H9 (cell line): ENCODE measurements around the gene TMPRSS7. TPM values are rescaled to one million over a fixed set of nuclear protein-coding genes. Genes with fewer than 3 reads are reported as not detected.

Experiments
- DNase-seq: peaks from one replicate; pipeline ENCODE4 v3.0.0-alpha.2; 2017
- H2AFZ ChIP-seq: one replicate; pipeline ENCODE4 v1.6.1; 2013; ENCODE audit warnings: mild to moderate bottlenecking, low read length, control low read depth, moderate library complexity
- H2AK5ac ChIP-seq: 2 replicates; pipeline ENCODE4 v1.6.1; 2013; ENCODE audit warnings: low read length, control low read depth, mixed read lengths; ENCODE audit not compliant: insufficient read length
- H2BK120ac ChIP-seq: one replicate; pipeline ENCODE4 v1.6.1; 2013; ENCODE audit warnings: low read depth, mild to moderate bottlenecking, low read length, control low read depth, inconsistent platforms; ENCODE audit not compliant: poor library complexity, severe bottlenecking
- H2BK12ac ChIP-seq: 2 replicates; pipeline ENCODE4 v1.6.1; 2013; ENCODE audit warnings: low read length, control low read depth, mixed read lengths, low read depth; ENCODE audit not compliant: insufficient read length
- H2BK15ac ChIP-seq: 2 replicates; pipeline ENCODE4 v1.6.1; 2013; ENCODE audit warnings: low read depth, low read length, control low read depth
- H2BK20ac ChIP-seq: one replicate; pipeline ENCODE4 v1.6.1; 2013; ENCODE audit warnings: low read depth, mild to moderate bottlenecking, low read length, control low read depth, inconsistent platforms; ENCODE audit not compliant: poor library complexity, severe bottlenecking
- H2BK5ac ChIP-seq: 2 replicates; pipeline ENCODE4 v1.6.1; 2013; ENCODE audit warnings: low read length, control low read depth, mixed read lengths; ENCODE audit not compliant: insufficient read length
- H3K14ac ChIP-seq: 2 replicates; pipeline ENCODE4 v1.6.1; 2013; ENCODE audit warnings: low read length, control low read depth; ENCODE audit not compliant: insufficient read depth
- H3K18ac ChIP-seq: 2 replicates; pipeline ENCODE4 v1.6.1; 2013; ENCODE audit warnings: low read depth, mild to moderate bottlenecking, mixed read lengths, low read length, control low read depth; ENCODE audit not compliant: insufficient read length
- H3K23ac ChIP-seq: 2 replicates; pipeline ENCODE4 v1.6.1; 2013; ENCODE audit warnings: low read length, control low read depth, mixed read lengths, low read depth; ENCODE audit not compliant: insufficient read length
- H3K23me2 ChIP-seq: 2 replicates; pipeline ENCODE4 v1.6.1; 2013; ENCODE audit warnings: low read depth, mild to moderate bottlenecking, mixed read lengths, low read length, control low read depth; ENCODE audit not compliant: insufficient read length, poor library complexity, severe bottlenecking
- H3K27ac ChIP-seq: 2 replicates; pipeline ENCODE4 v1.5.1; 2013; ENCODE audit warnings: low read length, control low read depth, mixed read lengths, low read depth; ENCODE audit not compliant: insufficient read length
- H3K27me3 ChIP-seq: 2 replicates; pipeline ENCODE4 v1.6.1; 2013; ENCODE audit warnings: low read length, control low read depth, inconsistent platforms; ENCODE audit not compliant: insufficient read depth
- H3K4ac ChIP-seq: 2 replicates; pipeline ENCODE4 v1.6.1; 2013; ENCODE audit warnings: low read depth, mild to moderate bottlenecking, control low read depth, inconsistent platforms, low read length, moderate library complexity
- H3K4me1 ChIP-seq: 2 replicates; pipeline ENCODE4 v1.6.1; 2013; ENCODE audit warnings: low read length, control low read depth, inconsistent platforms; ENCODE audit not compliant: insufficient read depth
- H3K4me2 ChIP-seq: 2 replicates; pipeline ENCODE4 v1.6.1; 2013; ENCODE audit warnings: low read length, control low read depth, mixed read lengths; ENCODE audit not compliant: insufficient read length, insufficient read depth
- H3K56ac ChIP-seq: 2 replicates; pipeline ENCODE4 v1.6.1; 2013; ENCODE audit warnings: low read depth, mild to moderate bottlenecking, mixed read lengths, low read length, control low read depth; ENCODE audit not compliant: insufficient read length
- H3K79me1 ChIP-seq: 2 replicates; pipeline ENCODE4 v1.6.1; 2013; ENCODE audit warnings: low read depth, mild to moderate bottlenecking, moderate library complexity, low read length, control low read depth, inconsistent platforms; ENCODE audit not compliant: insufficient read depth, poor library complexity, severe bottlenecking
- H3K79me2 ChIP-seq: 2 replicates; pipeline ENCODE4 v1.6.1; 2013; ENCODE audit warnings: low read length, control low read depth, inconsistent platforms; ENCODE audit not compliant: insufficient read depth
- H3K9ac ChIP-seq: 2 replicates; pipeline ENCODE4 v1.6.1; 2013; ENCODE audit warnings: low read length, control low read depth, mixed read lengths; ENCODE audit not compliant: insufficient read length; ENCODE audit errors: extremely low read depth
- H3K9me3 ChIP-seq: one replicate; pipeline ENCODE4 v1.6.1; 2013; ENCODE audit warnings: low read depth, low read length, inconsistent platforms; ENCODE audit not compliant: control insufficient read depth
- H3T11ph ChIP-seq: one replicate; pipeline ENCODE4 v1.6.1; 2013; ENCODE audit warnings: mild to moderate bottlenecking, low read length, control low read depth, inconsistent platforms
- H4K20me1 ChIP-seq: one replicate; pipeline ENCODE4 v1.6.1; 2013; ENCODE audit not compliant: control insufficient read depth, insufficient read length, insufficient read depth
- H4K5ac ChIP-seq: 2 replicates; pipeline ENCODE4 v1.6.1; 2013; ENCODE audit warnings: low read depth, mild to moderate bottlenecking, mixed read lengths, low read length, control low read depth; ENCODE audit not compliant: insufficient read length
- H4K8ac ChIP-seq: replicated peaks from 2 replicates; pipeline ENCODE4 v1.6.1; 2013; ENCODE audit warnings: low read length, control low read depth, mixed read lengths, low read depth; ENCODE audit not compliant: insufficient read length
- H4K91ac ChIP-seq: 2 replicates; pipeline ENCODE4 v1.6.1; 2013; ENCODE audit warnings: low read depth, mild to moderate bottlenecking, moderate library complexity, mixed read lengths, low read length, control low read depth; ENCODE audit not compliant: insufficient read length
- H3K27ac Mint-ChIP-seq, 3 experiments: 2 replicates in 2 of 3; 3 replicates in 1 of 3; pipeline ENCODE4 v1.8.0; 2020 to 2021; ENCODE audit warnings: mixed read lengths in 3 of 3, mild to moderate bottlenecking in 1 of 3, moderate library complexity in 1 of 3
- H3K27me3 Mint-ChIP-seq: 2 replicates; pipeline ENCODE4 v1.8.0; 2021; ENCODE audit warnings: low read depth, mild to moderate bottlenecking, moderate library complexity, mixed read lengths
- H3K36me3 Mint-ChIP-seq, 3 experiments: 2 replicates in 2 of 3; 3 replicates in 1 of 3; pipeline ENCODE4 v1.8.0; 2020 to 2021; ENCODE audit warnings: low read depth in 3 of 3, mixed read lengths in 3 of 3; ENCODE audit not compliant: insufficient read depth in 1 of 3
- H3K4me1 Mint-ChIP-seq, 2 experiments: 2 replicates each; pipeline ENCODE4 v1.8.0; 2020; ENCODE audit warnings: mixed read lengths in 2 of 2
- H3K4me3 Mint-ChIP-seq, 2 experiments: 2 replicates in 1 of 2; 3 replicates in 1 of 2; pipeline ENCODE4 v1.8.0; 2020 to 2021; ENCODE audit warnings: mild to moderate bottlenecking in 2 of 2, mixed read lengths in 2 of 2, moderate library complexity in 1 of 2
- H3K9me3 Mint-ChIP-seq, 2 experiments: 2 replicates in 1 of 2; 3 replicates in 1 of 2; pipeline ENCODE4 v1.8.0; 2020; ENCODE audit warnings: mild to moderate bottlenecking in 2 of 2, mixed read lengths in 2 of 2, moderate library complexity in 1 of 2
- CTCF ChIP-seq: fragments of 200-600 bp; sonication (generic); conservative IDR thresholded peaks from 3 replicates; pipeline ENCODE4 v1.8.0; 2021; ENCODE audit warnings: antibody characterized with exemption, mild to moderate bottlenecking
- WGBS: extraction: QIAGEN DNeasy Blood & Tissue Kit; methylation state at CpG from one replicate; pipeline ENCODE4 v1.1.7; 2013; ENCODE audit warnings: missing lambda C conversion rate, low lambda C conversion rate, mixed read lengths; ENCODE audit not compliant: insufficient read length; ENCODE audit errors: extremely low coverage; 5-methylcytosine and 5-hydroxymethylcytosine counted together
- total RNA-seq: library from RNA; stranded (reverse); gene quantifications from 2 replicates; pipeline ENCODE4 v1.2.1, GENCODE V29; 2021

TMPRSS7 gene
- total RNA-seq, 1 experiment from 2014 or later: not detected

GRCh38 chr3:112047264-112047663 is 12.7 kb downstream of the TMPRSS7 start:
- no peaks in the 10 kb centered on the region for H3K27me3 Mint-ChIP-seq
- no peak overlapping the region for H2BK5ac ChIP-seq
- no peak overlapping the region for H4K5ac ChIP-seq
- H4K91ac ChIP-seq: no peak overlapping the region
- no peaks in the 10 kb centered on the region for H3K36me3 Mint-ChIP-seq
- H3K9me3 ChIP-seq: no peaks in the 10 kb centered on the region
- no peak overlapping the region for H3T11ph ChIP-seq
- H3K9ac ChIP-seq: no peak overlapping the region
- no peak overlapping the region for H2BK120ac ChIP-seq
- no peak for TF ChIP-seq CTCF
- H2BK15ac ChIP-seq: no peak overlapping the region
- H3K79me2 ChIP-seq: no peaks in the 10 kb centered on the region
- H3K4ac ChIP-seq: no peak overlapping the region
- H3K18ac ChIP-seq: no peak overlapping the region
- no peaks in the 10 kb centered on the region for H3K79me1 ChIP-seq
- no peak overlapping the region for H2AFZ ChIP-seq
- no peak overlapping the region for H2BK20ac ChIP-seq
- peaks cover 14 to 18% of the 10 kb centered on the region in 2 experiments for H3K4me1 Mint-ChIP-seq
- H3K27ac ChIP-seq: no peak overlapping the region
- no peak overlapping the region for H4K8ac ChIP-seq
- H2BK12ac ChIP-seq: no peak overlapping the region
- H3K27ac Mint-ChIP-seq: no peak overlapping the region
- no peaks in the 10 kb centered on the region for H4K20me1 ChIP-seq
- no peak overlapping the region for H3K4me3 Mint-ChIP-seq
- no peak for DNase-seq
- H3K23me2 ChIP-seq: no peaks in the 10 kb centered on the region
- no CpG with 5 or more reads among the region's 1 CpG for WGBS
- H3K4me1 ChIP-seq: peaks cover 2% of the 10 kb centered on the region; the same call in 1 of the 2 replicates
- no peak overlapping the region for H3K23ac ChIP-seq
- H3K56ac ChIP-seq: no peak overlapping the region
- no peaks in the 10 kb centered on the region for H3K27me3 ChIP-seq
- H3K14ac ChIP-seq: no peak overlapping the region
- H3K4me2 ChIP-seq: no peak overlapping the region
- no peak overlapping the region for H2AK5ac ChIP-seq
- H3K9me3 Mint-ChIP-seq: no peaks in the 10 kb centered on the region
